Colonic mucosa (tissue), 4 donors: ENCODE data around the gene AGPAT3. TPM values are rescaled to one million over a fixed set of nuclear protein-coding genes. Genes with fewer than 3 reads are reported as not detected.
A peak's percentile ranks its signal among the peaks of the same experiment; 100 is the strongest.

Experiments used
- DNase-seq: peaks from one replicate; pipeline ENCODE4 v3.0.0-alpha.2; 2020
- H3K27ac ChIP-seq: fragments of 200-600 bp; one replicate; pipeline ENCODE4 v1.8.0; 2021
- H3K27me3 ChIP-seq: fragments of 200-600 bp; one replicate; pipeline ENCODE4 v1.8.0; 2021
- H3K36me3 ChIP-seq: fragments of 200-600 bp; one replicate; pipeline ENCODE4 v1.8.0; 2021
- H3K4me1 ChIP-seq: fragments of 200-600 bp; one replicate; pipeline ENCODE4 v1.8.0; 2021; ENCODE audit warnings: mild to moderate bottlenecking
- H3K4me3 ChIP-seq: fragments of 200-600 bp; one replicate; pipeline ENCODE4 v1.8.0; 2021
- H3K9ac ChIP-seq, 2 donors: one replicate each; pipeline ENCODE4 v1.7.0; 2013; ENCODE audit warnings: control low read depth in 2 of 2, low read depth in 2 of 2, low read length in 2 of 2
- H3K9me3 ChIP-seq: fragments of 200-600 bp; one replicate; pipeline ENCODE4 v1.8.0; 2021
- CTCF ChIP-seq: fragments of 200-600 bp; IDR thresholded peaks from one replicate; pipeline ENCODE4 v1.8.0; 2022; ENCODE audit warnings: antibody characterized with exemption, mild to moderate bottlenecking
- intact Hi-C: fragments of 100-400 bp; cut with DNase I; formaldehyde crosslinking; loops from one replicate; pipeline ENCODE4 v1.14.1; 2022
- total RNA-seq, 2 donors: library from RNA; stranded (reverse); fragmentation: NEBNext Ultra II Directional in 1 of 2; extraction: Animal tissue kit (Norgen Biotek cat#: 25700) in 1 of 2; gene quantifications; one replicate each; pipeline ENCODE4 v1.2.1, GENCODE V29; 2021
- donor health status: healthy.
- donor health status: DM: no; HTN: no; CAD: no.
- donor health status: DM: no; HTN: no; CAD: no.

Gene AGPAT3
- total RNA-seq, 2 donors from 2014 or later: 82.2 to 101 TPM

GRCh38 chr21:43921979-43922945 is 57.2 kb downstream of the AGPAT3 start:
- Histone ChIP-seq H3K9me3 (no peaks in the 10 kb centered on the region), H3K4me1 (peaks cover 8% of the 10 kb centered on the region), H3K27ac (no peak overlapping the region), H3K36me3 (no peaks in the 10 kb centered on the region), H3K9ac (no peak overlapping the region), H3K4me3 (no peak overlapping the region), H3K27me3 (no peaks in the 10 kb centered on the region)
- intact Hi-C loops: loop anchor here (5.0 kb wide), 1 partner anchor 45 kb away; no protein-coding TSS in a partner anchor
- no peak for TF ChIP-seq CTCF
- no peak for DNase-seq

GRCh38 chr21:43922949-43923348 is 57.9 kb downstream of the AGPAT3 start:
- H3K9ac ChIP-seq: no peak overlapping the region
- peaks cover 8% of the 10 kb centered on the region for H3K4me1 ChIP-seq
- no peaks in the 10 kb centered on the region for H3K27me3 ChIP-seq
- no peaks in the 10 kb centered on the region for H3K9me3 ChIP-seq
- intact Hi-C loops: loop anchor here (5.0 kb wide), 1 partner anchor 46 kb away; no protein-coding TSS in a partner anchor
- H3K27ac ChIP-seq: no peak overlapping the region
- no peak for TF ChIP-seq CTCF
- H3K4me3 ChIP-seq: no peak overlapping the region
- H3K36me3 ChIP-seq: no peaks in the 10 kb centered on the region
- DNase-seq: no peak

GRCh38 chr21:43923391-43923790 is 58.4 kb downstream of the AGPAT3 start:
- intact Hi-C loops: loop anchor here (5.0 kb wide), 1 partner anchor 46 kb away; no protein-coding TSS in a partner anchor
- Histone ChIP-seq H3K9ac (no peak overlapping the region), H3K27ac (no peak overlapping the region), H3K36me3 (no peaks in the 10 kb centered on the region), H3K4me3 (no peak overlapping the region), H3K9me3 (no peaks in the 10 kb centered on the region), H3K27me3 (no peaks in the 10 kb centered on the region), H3K4me1 (peaks cover 8% of the 10 kb centered on the region)
- no peak for DNase-seq
- TF ChIP-seq CTCF: no peak

GRCh38 chr21:43924421-43925095 is 59.5 kb downstream of the AGPAT3 start:
- Histone ChIP-seq H3K9me3 (no peaks in the 10 kb centered on the region), H3K4me3 (no peak overlapping the region), H3K4me1 (peaks cover 8% of the 10 kb centered on the region), H3K27ac (no peak overlapping the region), H3K9ac (peak overlapping the region in 1 of 2 donors; percentile 47), H3K27me3 (no peaks in the 10 kb centered on the region), H3K36me3 (no peaks in the 10 kb centered on the region)
- intact Hi-C loops: loop anchor here (5.0 kb wide), 1 partner anchor 47 kb away; no protein-coding TSS in a partner anchor
- DNase-seq: no peak
- no peak for TF ChIP-seq CTCF

GRCh38 chr21:43925096-43925481 is 60.1 kb downstream of the AGPAT3 start:
- H3K4me1 ChIP-seq: peaks cover 8% of the 10 kb centered on the region
- TF ChIP-seq CTCF: no peak

More at GRCh38 chr21:43925096-43925481, 60.1 kb downstream of the AGPAT3 start:
- intact Hi-C loops: no loop called here
- DNase-seq: peak; percentile 79
- Histone ChIP-seq H3K36me3 (no peaks in the 10 kb centered on the region), H3K27me3 (no peaks in the 10 kb centered on the region), H3K4me3 (no peak overlapping the region), H3K27ac (no peak overlapping the region), H3K9ac (no peak overlapping the region), H3K9me3 (no peaks in the 10 kb centered on the region)
